LoVo (cell line): Measurements from ENCODE around the gene EML1.

Source experiments
- DNase-seq: peaks from one replicate; pipeline ENCODE4 v3.0.0-alpha.2; 2016; ENCODE audit warnings: low spot score

EML1 gene, protein sequence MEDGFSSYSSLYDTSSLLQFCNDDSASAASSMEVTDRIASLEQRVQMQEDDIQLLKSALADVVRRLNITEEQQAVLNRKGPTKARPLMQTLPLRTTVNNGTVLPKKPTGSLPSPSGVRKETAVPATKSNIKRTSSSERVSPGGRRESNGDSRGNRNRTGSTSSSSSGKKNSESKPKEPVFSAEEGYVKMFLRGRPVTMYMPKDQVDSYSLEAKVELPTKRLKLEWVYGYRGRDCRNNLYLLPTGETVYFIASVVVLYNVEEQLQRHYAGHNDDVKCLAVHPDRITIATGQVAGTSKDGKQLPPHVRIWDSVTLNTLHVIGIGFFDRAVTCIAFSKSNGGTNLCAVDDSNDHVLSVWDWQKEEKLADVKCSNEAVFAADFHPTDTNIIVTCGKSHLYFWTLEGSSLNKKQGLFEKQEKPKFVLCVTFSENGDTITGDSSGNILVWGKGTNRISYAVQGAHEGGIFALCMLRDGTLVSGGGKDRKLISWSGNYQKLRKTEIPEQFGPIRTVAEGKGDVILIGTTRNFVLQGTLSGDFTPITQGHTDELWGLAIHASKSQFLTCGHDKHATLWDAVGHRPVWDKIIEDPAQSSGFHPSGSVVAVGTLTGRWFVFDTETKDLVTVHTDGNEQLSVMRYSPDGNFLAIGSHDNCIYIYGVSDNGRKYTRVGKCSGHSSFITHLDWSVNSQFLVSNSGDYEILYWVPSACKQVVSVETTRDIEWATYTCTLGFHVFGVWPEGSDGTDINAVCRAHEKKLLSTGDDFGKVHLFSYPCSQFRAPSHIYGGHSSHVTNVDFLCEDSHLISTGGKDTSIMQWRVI

DNA sequence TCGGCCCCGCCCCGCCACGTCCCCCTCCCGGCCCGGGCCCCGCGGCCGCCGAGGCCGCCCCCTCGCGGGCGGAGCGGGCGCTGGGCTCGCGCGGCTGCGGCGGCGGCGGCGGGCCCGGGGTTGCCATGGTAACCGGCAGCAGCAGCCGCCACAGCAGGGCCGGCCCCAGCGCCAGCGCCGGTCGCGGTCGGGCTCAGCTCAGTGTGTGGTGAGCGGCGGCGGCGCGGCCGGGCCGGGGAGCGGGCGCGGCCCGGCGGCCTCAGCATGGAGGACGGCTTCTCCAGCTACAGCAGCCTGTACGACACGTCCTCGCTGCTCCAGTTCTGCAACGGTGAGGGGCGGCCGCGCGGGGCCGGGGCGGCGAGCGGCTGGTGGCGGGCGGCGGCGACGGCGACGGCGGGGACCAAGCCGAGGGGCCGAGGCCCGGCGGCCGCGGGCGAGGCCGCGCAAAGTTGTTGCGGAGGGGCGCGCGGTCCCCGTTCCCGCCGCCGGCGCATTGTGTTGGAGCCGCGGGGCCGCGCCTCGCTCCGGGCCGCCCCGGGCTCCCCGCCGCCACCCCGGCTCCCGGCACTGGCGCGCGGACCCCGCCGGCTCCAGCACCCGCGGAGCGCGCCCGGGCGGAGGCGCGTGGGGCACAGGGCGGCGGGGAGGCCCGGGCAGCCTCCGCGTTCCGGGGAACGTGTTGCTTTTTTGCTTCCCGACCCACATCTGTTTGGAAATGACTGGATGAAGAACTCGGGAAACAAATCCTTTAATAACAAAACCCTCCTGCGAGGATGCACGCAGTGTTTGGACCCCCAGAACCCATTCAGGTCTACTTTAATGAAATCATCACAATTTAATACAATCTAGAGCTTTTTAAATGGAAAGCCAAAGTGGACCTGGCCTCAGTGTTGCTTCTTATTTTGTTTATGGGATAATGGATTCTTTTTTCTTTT, at the start of gene EML1:
Gene EML1, plus strand, starts transcription at position 201 of the 938 bp plus-strand sequence. Its CDS starts 64 bp downstream, at position 265.
- DNase-seq = peak; percentile 76

- no peak for DNase-seq
Measured at GRCh38 chr14:99744199-99744872, 48.9 kb upstream of the EML1 start.

- DNase-seq = no peak
Measured at GRCh38 chr14:99744873-99745224, 48.4 kb upstream of the EML1 start.

DNA sequence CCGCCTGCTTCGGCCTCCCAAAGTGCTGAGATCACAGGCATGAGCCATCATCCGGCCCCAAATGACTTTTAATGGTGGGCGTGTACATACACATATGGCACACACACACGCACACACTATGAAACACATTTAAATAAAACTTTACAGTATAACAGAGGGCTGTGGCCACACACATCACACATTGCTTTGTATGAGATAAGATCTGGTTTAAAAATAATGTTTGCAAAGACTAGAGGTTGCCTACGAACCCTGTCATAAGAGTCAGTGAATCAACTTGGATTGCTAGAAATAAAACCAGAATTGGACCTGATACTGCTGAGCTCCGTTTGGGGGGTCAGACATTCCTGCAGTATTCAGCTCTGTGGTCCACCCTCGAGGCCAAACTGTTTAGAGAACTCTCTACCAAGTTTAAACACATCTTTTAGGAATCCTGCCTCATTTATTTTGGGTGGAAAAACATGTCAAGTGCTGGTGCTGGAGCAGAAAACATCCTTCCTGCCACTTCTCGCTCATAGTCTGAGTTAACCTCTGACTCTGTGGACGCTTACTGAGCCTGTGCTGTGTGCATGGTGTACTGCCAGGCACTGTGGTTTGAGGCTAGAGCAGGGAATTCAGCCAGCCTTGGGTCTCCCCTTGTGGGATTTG, 47.8 kb upstream of the EML1 start:
- no peak for DNase-seq

DNA sequence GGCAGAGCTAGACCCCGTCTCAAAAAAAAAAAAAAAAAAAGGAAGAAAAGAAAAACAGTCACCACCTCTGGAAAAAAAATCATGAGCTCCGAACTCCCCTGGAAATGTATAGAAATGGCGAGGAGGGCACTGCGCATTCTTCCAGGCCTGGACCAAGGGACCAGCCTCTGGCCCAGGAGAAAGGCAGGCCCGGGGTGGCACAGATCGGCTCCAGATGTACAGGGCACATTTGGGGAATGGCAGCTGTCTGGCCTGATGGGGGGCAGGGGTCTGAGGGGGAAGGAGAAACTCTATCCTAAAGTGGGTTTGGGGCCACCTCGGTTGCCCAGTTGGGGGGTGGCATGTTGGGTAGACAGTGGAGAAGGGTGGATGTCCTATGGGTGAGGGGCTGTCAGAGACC, 46.0 kb upstream of the EML1 start:
- no peak for DNase-seq

DNA sequence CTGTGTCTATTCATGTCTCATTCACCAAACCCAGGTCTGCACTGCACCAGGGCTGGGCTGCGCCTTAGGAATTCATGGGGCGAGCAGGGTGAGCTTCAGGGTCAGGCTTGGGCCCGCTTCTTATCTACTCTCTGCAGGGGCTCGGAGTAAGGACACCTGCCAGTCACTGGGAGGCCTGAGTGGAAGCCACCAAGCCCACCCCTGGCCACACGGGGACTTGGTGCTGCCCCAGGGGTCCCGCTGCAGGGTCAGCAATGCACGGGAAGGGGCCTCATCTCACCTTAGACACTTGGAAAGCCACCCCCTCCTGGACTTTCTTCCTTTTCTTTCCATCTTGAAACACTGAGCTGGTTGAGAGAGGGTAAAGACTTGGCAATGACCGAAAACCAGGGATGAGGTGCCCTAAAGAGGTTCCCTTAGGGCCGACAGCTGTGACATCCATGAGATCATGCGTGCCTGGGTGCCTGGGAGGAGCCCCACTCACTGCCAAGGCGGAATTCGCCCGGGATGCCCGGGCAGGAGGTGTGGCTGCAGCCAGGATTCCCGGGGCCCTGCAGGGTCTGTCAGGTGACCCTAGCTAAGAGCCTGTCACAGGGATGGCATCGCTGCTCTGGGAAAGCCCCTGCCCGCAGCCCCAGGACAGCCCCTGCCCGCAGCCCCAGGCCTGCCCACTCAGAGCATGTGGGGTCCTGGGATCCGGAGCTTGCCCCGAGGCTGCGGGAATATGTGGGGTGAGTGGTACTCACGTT, 45.5 kb upstream of the EML1 start:
- DNase-seq = no peak

DNA sequence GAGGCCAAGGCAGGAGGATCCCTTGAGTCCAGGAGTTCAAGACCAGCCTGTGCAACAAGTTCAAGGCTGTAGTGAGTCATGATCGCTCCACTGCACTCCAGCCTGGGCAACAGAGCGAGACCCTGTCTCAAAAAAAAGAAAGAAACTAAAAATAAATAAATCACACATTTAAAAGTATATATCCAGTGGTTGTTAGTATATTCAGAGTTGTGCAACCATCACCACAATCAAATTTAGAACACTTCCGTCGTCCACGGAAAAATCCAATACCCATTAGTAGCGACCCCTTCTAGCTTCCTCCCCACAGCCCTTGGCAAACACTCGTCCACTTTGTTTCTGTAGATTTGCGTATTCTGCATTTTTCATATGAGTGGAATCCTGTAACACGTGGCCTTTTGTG, 44.7 kb upstream of the EML1 start:
- DNase-seq = no peak

- DNase-seq = no peak
Measured at GRCh38 chr14:99749142-99749541, 44.1 kb upstream of the EML1 start.

DNA sequence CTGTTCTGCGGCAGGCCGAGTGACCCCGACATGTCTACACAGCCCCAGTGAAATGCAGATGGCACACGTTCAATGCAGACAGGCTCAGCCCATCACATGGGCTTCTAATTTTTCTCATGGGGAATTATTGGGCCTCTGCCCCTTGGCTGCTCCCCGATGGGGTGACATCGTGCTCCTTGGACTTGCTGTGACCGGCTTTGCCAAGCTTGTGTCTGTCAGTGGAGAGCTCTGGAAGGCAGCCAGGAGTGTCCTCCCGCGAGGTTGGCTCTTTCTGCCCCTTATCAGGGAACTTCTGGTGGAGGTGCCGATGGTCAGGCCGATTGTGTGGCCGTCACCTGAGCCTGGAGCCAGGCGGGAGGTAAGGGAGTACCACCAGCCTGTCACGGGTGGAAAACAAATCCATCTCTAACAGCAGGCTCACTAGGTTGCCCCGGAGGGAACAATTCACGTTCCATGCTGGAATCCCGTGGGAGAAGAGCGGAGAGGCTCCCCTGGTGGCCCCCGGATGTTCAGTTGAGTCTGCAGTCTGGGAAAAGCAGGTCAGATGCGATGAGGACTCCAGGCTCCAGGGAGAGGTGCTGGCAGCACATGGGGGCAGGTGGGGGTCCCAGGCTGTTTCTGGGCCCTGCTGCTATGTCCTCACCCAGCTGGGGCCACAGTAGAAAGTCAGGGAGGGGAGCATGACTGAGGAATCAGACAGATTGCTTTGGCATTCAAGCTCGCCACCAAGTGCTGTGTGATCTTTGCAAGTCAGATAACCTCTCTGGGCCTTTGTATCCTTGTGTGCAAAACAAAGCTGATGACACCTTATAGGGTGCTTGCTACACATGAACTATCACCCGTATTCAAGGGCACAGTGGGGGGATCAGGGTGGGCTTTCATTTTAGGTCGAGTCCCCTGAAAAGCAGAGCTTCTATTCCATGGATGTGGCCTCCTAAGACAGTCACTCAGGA, 43.2 kb upstream of the EML1 start:
- no peak for DNase-seq

- no peak for DNase-seq
Measured at GRCh38 chr14:99750746-99751450, 42.3 kb upstream of the EML1 start.

DNA sequence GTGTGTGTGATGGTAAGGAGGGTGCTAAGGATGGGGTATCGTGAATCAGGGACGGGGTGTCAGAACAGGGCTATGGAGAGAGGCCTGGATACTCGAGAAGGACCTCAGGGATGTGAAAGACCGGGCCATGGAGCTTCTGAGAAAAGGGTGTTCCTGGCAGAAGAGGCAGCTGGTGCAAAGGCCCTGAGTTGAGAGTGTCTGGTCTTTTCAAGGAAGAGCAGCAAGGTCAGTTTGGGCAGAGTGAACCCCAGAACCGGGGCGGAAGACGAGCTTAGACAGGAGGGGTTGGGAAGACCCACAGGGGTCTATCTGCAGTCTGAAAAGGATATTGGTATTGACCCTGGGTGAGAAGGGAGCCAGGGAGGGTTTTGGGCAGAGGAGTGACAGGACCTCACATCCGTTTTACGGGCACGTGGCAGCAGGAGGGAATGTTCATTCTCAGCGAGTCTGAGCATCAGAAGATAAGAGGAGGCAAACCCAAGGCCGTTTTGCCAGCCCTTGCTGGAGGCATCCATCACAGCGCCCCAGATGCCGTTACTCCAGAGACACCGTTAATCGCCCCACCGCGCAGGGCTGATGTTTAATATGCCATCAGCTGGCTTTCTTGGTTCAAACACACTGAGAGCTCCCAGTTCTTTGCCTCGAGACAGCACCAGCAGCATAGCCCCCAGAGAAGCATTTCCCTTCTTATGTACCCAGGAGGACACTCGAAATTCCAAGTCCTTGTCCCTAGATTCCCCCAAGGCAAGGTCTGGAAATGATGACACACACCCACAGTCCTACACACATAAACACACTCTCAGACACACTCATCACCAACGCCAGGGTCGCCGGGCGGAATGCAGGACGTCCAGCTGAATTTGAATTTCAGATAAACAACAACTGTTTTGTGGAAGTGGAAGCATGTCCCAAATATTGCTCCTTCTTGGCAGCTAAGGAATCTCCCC, 41.4 kb upstream of the EML1 start:
- DNase-seq = no peak

GRCh38 chr14:99752486-99753121, 40.6 kb upstream of the EML1 start:
- peak; percentile 20 for DNase-seq

DNA sequence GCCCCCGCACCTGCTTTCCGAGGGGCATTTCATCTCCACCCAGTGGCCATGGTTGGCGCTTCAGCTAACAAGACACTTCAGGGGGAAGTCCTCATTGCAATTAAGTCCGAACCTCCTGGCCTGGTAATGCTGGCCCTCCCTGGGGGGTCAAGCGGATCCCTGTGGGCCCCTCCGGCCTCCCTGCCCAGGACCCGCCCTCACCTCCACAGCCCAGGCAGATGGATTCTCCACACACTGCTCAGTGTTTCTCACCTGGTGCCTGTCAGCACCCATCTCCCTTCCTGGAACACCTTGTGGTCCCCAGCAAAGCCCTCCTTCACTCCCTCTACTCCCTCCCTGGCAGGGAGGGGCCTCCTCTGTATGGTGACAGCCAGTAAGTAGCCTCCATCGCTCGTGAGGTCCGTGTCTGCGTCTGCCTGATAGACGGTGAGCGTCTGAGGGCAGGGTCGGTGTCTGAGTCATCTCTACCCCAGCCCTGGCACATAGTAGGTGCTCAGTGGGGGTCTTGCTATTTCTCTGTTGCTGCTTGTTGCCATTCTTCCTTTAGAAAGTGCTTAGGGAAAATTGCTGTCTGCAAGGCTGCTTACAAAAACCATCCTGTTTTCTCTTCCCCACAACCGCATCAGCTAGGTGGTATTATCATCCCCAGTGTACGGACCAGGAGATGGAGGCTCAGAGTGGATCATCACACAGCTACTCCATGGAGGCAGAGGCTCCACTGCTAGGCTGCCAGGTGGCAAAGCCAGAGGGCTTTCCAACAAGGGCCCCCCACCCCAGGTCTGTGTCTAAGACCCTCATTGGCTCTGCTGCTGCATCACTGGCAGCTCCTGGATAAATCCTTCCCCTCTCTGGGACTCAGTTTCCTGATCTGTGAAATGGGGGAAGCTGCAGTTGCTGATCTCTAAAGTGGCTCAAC, 39.7 kb upstream of the EML1 start:
- DNase-seq = no peak

GRCh38 chr14:99754141-99755067, 38.8 kb upstream of the EML1 start:
- no peak for DNase-seq

DNA sequence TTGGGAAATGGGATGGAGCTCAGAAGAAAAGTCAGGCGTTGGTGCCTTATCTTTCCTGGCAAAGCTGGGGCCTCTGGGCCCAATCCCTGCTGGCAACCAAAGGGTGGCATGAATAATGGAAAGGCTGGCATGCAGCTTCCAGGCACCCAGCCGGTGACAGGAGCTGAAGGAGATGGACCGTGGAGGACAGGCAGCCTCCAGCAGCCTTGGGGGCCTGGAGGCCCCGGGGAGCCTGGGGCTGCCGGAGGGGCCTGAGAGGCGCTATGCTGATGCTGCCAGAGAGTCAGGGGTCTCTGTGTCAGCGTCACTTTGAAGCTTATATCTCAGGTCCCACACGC, 38.2 kb upstream of the EML1 start:
- DNase-seq = no peak
